ENCODE measurements around the gene MRAS.

DNA sequence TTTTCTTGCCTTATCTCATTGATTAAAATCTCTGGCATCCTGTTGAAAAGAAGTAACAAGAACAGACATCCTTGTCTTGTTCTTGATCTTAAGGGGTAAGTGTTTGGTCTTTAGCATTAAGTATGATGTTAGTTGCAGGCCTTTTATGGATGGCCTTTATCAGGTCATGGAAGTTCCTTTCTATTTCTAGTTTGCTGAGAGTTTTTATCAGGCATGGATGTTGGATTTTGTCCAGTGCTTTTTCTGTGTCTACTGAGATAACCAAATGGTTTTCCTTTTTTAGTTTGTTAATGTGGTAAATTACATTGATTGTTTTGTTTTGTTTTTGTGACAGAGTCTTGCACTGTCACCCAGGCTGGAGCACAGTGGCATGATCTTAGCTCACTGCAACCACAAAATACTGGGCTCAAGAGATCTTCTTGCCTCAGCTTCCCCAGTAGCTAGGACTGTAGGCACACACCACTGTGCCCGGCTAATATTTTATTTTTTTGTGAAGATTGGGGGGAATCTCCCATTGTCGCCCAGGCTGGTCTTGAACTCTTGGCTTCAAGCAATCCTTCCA is 26.3 kb downstream of the MRAS start:
- TF ChIP-seq NR1H2 (CRISPR knock-in tag; IDR thresholded peaks at IDR 0.05; ENCODE audit: borderline replicate concordance, low read depth) (no peak), SUZ12 (IDR thresholded peaks at IDR 0.05; ENCODE audit: low read depth, low read length) (no peak), PHF5A (CRISPR knock-in tag; IDR thresholded peaks at IDR 0.05; ENCODE audit: low read depth, unreplicated experiment) (no peak), ZNF484 (CRISPR knock-in tag; IDR thresholded peaks at IDR 0.05; ENCODE audit: borderline replicate concordance, low read depth) (no peak), ZNF274 (CRISPR knock-in tag; IDR thresholded peaks at IDR 0.05) (no peak), EZH2 (conservative IDR thresholded peaks at IDR 0.05; ENCODE audit: low read depth, low read length) (no peak)
